Right ventricle myocardium superior (tissue), 1 donor: Measurements from ENCODE around the gene GABRR3. TPM values are rescaled to one million over a fixed set of nuclear protein-coding genes. Genes with fewer than 3 reads are reported as not detected.
A peak's percentile ranks its signal among the peaks of the same experiment; 100 is the strongest.

Experiments used
- ATAC-seq: fragments of 200-7000 bp; cut with Tn5 transposase; one replicate; pipeline ENCODE4 v1.9.1; 2020; ENCODE audit warnings: mild to moderate bottlenecking; ENCODE audit not compliant: poor library complexity
- DNase-seq: peaks from one replicate; pipeline ENCODE4 v3.0.0-alpha.2; 2020
- intact Hi-C: fragments of 100-400 bp; cut with DNase I; formaldehyde crosslinking; loops from one replicate; pipeline ENCODE4 v1.11.2; 2022
- total RNA-seq: library from RNA; stranded (reverse); fragmentation: NEBNext Ultra II Directional; extraction: Animal tissue kit (Norgen Biotek cat#: 25700); gene quantifications from one replicate; pipeline ENCODE4 v1.2.1, GENCODE V29; 2021
- donor health status: DM: no; HTN: yes; CAD: no; lungs with severe emphysema.

Gene GABRR3
- total RNA-seq, 1 donor from 2014 or later = not detected

- ATAC-seq (no peak), DNase-seq (no peak)
- intact Hi-C loops = no loop called here
Measured at GRCh38 chr3:97968376-97968775, 66.7 kb downstream of the GABRR3 start.

- intact Hi-C loops = no loop called here
- DNase-seq (no peak), ATAC-seq (no peak)
Measured at GRCh38 chr3:97967966-97968365, 67.1 kb downstream of the GABRR3 start.

- no peak for ATAC-seq
- no peak for DNase-seq
- intact Hi-C loops = no loop called here
Measured at GRCh38 chr3:97960993-97961766, 73.9 kb downstream of the GABRR3 start.

GRCh38 chr3:97960551-97960950 lies 74.6 kb downstream of the GABRR3 start:
- intact Hi-C loops = no loop called here
- ATAC-seq (no peak), DNase-seq (no peak)

GRCh38 chr3:97959872-97960271 lies 75.2 kb downstream of the GABRR3 start:
- no peak for DNase-seq
- intact Hi-C loops = no loop called here
- no peak for ATAC-seq

- no peak for DNase-seq
- no peak for ATAC-seq
- intact Hi-C loops = no loop called here
Measured at GRCh38 chr3:97958796-97959195, 76.3 kb downstream of the GABRR3 start.

- DNase-seq = no peak
- intact Hi-C loops = no loop called here
Measured at GRCh38 chr3:97958396-97958795, 76.7 kb downstream of the GABRR3 start.

GRCh38 chr3:97957617-97958311 lies 77.4 kb downstream of the GABRR3 start:
- intact Hi-C loops = no loop called here
- no peak for DNase-seq
- no peak for ATAC-seq

More at GRCh38 chr3:97958396-97958795, 76.7 kb downstream of the GABRR3 start:
- no peak for ATAC-seq

GRCh38 chr3:97956051-97956450 lies 79.1 kb downstream of the GABRR3 start:
- no peak for ATAC-seq
- intact Hi-C loops = no loop called here
- DNase-seq = no peak

- ATAC-seq = no peak
- intact Hi-C loops = no loop called here
Measured at GRCh38 chr3:97954228-97954827, 80.8 kb downstream of the GABRR3 start.

GRCh38 chr3:97952872-97953271 lies 82.2 kb downstream of the GABRR3 start:
- DNase-seq (no peak), ATAC-seq (no peak)
- intact Hi-C loops = no loop called here

More at GRCh38 chr3:97954228-97954827, 80.8 kb downstream of the GABRR3 start:
- DNase-seq = no peak

- ATAC-seq (peak; percentile 72), DNase-seq (peak; percentile 68)
- intact Hi-C loops = no loop called here
Measured at GRCh38 chr3:97952280-97952679, 82.8 kb downstream of the GABRR3 start.

- intact Hi-C loops = no loop called here
- DNase-seq (no peak), ATAC-seq (no peak)
Measured at GRCh38 chr3:97950360-97950759, 84.8 kb downstream of the GABRR3 start.

GRCh38 chr3:97949743-97950142 lies 85.4 kb downstream of the GABRR3 start:
- ATAC-seq = no peak
- DNase-seq = no peak
- intact Hi-C loops = no loop called here

GRCh38 chr3:97949110-97949485 lies 86.0 kb downstream of the GABRR3 start:
- DNase-seq (no peak), ATAC-seq (no peak)
- intact Hi-C loops = no loop called here

- intact Hi-C loops = no loop called here
- ATAC-seq (no peak), DNase-seq (no peak)
Measured at GRCh38 chr3:97948351-97949109, 86.6 kb downstream of the GABRR3 start.

- ATAC-seq = no peak
- intact Hi-C loops = no loop called here
- no peak for DNase-seq
Measured at GRCh38 chr3:97942801-97943546, 92.1 kb downstream of the GABRR3 start.

GRCh38 chr3:97940034-97940433 lies 95.1 kb downstream of the GABRR3 start:
- ATAC-seq (peak; percentile 41), DNase-seq (no peak)
- intact Hi-C loops = no loop called here
